GM06990 (cell line): ENCODE data around the gene IFNAR2.

ENCODE experiments used
- DNase-seq: peaks from one replicate; pipeline ENCODE4 v3.0.0-alpha.2; 2011; ENCODE audit not compliant: insufficient read length; ENCODE audit errors: extremely low read depth
- H3K27me3 ChIP-seq: replicated peaks from 2 replicates; pipeline ENCODE4 v1.6.0; 2011; ENCODE audit warnings: low read length; ENCODE audit not compliant: control insufficient read depth, insufficient read depth
- H3K36me3 ChIP-seq: 2 replicates; pipeline ENCODE4 v1.5.1; 2011; ENCODE audit warnings: low read length; ENCODE audit not compliant: control insufficient read depth, insufficient read depth
- H3K4me3 ChIP-seq: replicated peaks from 2 replicates; pipeline ENCODE4 v1.5.1; 2011; ENCODE audit warnings: low read depth, mild to moderate bottlenecking, control low read depth, low read length
- TF ChIP-seq, protein P1 (sequence below): IDR thresholded peaks from 2 replicates; pipeline ENCODE4 v1.5.1; 2011; ENCODE audit warnings: low read length, control low read depth, mild to moderate bottlenecking, inconsistent platforms; ENCODE audit not compliant: insufficient read depth, poor library complexity, severe bottlenecking

IFNAR2 gene

DNA sequence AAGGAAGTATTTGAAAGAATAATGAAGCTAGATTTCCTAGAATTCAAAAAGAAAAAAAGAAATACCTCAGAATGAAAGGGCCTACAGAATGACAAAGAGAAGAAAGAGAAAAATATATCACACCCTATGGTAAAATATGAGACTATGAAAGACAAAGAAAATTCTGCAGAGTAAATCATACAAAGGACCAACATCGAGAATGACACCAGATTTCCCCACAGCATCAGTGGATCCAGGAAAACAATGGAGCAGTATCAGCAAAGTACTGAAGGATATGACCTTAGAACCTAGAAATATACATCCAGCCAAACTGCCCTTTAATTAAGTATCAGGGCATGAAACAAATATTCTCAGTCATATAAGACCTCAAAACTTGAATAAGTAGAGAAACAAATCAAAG, 21.2 kb upstream of the IFNAR2 start:
- TF ChIP-seq, protein P1, sequence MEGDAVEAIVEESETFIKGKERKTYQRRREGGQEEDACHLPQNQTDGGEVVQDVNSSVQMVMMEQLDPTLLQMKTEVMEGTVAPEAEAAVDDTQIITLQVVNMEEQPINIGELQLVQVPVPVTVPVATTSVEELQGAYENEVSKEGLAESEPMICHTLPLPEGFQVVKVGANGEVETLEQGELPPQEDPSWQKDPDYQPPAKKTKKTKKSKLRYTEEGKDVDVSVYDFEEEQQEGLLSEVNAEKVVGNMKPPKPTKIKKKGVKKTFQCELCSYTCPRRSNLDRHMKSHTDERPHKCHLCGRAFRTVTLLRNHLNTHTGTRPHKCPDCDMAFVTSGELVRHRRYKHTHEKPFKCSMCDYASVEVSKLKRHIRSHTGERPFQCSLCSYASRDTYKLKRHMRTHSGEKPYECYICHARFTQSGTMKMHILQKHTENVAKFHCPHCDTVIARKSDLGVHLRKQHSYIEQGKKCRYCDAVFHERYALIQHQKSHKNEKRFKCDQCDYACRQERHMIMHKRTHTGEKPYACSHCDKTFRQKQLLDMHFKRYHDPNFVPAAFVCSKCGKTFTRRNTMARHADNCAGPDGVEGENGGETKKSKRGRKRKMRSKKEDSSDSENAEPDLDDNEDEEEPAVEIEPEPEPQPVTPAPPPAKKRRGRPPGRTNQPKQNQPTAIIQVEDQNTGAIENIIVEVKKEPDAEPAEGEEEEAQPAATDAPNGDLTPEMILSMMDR: no peak
- DNase-seq: no peak
- Histone ChIP-seq H3K4me3 (no peak overlapping the region), H3K27me3 (no peaks in the 10 kb centered on the region), H3K36me3 (no peaks in the 10 kb centered on the region)

DNA sequence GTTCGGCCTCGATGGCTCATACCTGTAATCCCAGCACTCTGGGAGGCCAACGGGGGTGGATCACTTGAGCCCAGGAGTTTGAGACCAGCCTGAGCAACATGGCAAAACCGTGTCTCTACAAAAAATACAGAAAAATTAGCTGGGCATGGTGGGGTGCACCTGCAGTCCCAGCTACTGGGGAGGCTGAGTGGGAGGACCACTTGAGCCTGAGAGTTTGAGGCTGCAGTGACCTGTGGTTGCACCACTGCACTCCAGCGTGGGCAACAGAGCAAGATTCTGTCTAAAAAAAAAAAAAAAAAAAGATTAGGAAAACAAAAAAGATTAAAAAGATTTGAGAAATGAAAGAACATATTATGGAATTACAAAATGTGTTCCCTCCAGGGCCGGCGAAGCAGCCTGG, 18.4 kb upstream of the IFNAR2 start:
- TF ChIP-seq, protein P1: no peak
- Histone ChIP-seq H3K4me3 (no peak overlapping the region), H3K27me3 (no peaks in the 10 kb centered on the region), H3K36me3 (no peaks in the 10 kb centered on the region)
- no peak for DNase-seq

DNA sequence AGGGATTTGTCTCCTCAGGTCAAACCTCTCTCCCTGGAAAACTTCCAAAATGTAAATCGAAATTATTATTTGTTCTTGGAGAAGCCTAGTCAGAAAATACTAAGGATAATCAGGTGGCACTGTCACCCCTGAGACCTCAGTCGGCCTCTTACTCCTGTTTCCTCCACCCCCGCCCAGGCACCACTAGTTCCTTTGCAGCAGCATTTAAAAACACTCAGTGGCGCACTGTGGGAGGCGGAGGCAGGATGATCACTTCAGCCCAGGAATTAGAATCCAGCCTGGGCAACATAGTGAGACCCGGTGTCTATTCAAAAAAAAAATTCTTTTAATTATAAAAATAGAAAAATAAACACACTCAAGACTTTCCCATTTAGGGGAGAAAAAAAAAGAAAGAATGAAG, 18.0 kb upstream of the IFNAR2 start:
- no peak for DNase-seq
- Histone ChIP-seq H3K27me3 (no peaks in the 10 kb centered on the region), H3K4me3 (no peak overlapping the region), H3K36me3 (no peaks in the 10 kb centered on the region)
- TF ChIP-seq, protein P1: no peak

GRCh38 chr21:33212159-33212851, 17.4 kb upstream of the IFNAR2 start:
- DNase-seq: no peak
- TF ChIP-seq, protein P1: no peak
- no peaks in the 10 kb centered on the region for H3K27me3 ChIP-seq
- no peaks in the 10 kb centered on the region for H3K36me3 ChIP-seq
- H3K4me3 ChIP-seq: no peak overlapping the region

DNA sequence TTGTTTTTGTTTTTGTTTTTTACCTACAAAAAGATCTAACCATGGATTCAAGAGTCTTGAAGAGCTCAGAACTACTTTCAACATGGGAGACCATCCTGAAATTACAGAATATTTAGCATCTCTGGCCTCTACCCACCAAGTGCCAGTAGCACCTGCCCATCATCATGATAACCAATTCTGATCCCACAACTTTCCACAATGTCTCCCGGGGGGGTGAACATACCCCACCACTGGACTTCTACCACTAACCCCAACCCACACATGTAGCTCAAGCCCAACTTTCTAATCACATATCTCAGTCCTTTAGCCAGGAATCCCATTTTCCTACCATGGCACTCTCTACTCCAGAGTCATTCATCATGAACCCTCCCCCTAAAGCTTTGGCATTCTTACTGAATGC, 15.7 kb upstream of the IFNAR2 start:
- no peaks in the 10 kb centered on the region for H3K27me3 ChIP-seq

DNA sequence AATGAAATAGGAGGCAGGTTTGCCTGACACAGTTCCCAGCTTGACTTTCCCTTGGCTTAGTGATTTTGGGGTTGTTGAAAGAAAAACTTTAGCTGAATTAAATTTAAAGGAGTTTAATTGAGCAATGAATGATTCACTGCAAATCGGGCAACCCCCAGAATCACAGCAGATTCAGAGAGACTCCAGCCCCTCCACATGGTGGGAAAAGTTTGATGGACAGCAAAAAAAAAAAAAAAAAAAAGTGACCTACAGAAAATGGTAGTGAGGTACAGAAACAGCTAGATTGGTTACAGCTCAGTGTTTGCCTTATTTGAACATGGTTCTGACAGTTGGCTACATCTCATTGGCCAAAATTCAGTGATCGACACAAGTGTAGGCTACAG, 12.6 kb upstream of the IFNAR2 start:
- TF ChIP-seq, protein P1: no peak
- no peaks in the 10 kb centered on the region for H3K27me3 ChIP-seq
- no peak overlapping the region for H3K4me3 ChIP-seq
- no peak for DNase-seq
- H3K36me3 ChIP-seq: no peaks in the 10 kb centered on the region

More for the DNA sequence above, 15.7 kb upstream of the IFNAR2 start:
- TF ChIP-seq, protein P1: no peak
- H3K4me3 ChIP-seq: no peak overlapping the region
- no peak for DNase-seq
- no peaks in the 10 kb centered on the region for H3K36me3 ChIP-seq
